Stomach (tissue), 9 donors: ENCODE data around the gene HAGH. TPM values are rescaled to one million over a fixed set of nuclear protein-coding genes. Genes with fewer than 3 reads are reported as not detected.

Source experiments
- DNase-seq, 2 donors: peaks; one replicate each; pipeline versions ENCODE4 v3.0.0 to v3.0.0-alpha.2; 2013 to 2019
- H3K27ac ChIP-seq, 5 donors: fragments of 200-600 bp in 4 of 5; sonication (generic) in 4 of 5; one replicate each; pipeline ENCODE4 v1.5.1; 2013 to 2019; ENCODE audit warnings: mild to moderate bottlenecking in 1 of 5, moderate library complexity in 1 of 5
- H3K27me3 ChIP-seq, 3 donors: fragments of 200-600 bp; sonication (generic); one replicate each; pipeline ENCODE4 v1.5.1; 2017 to 2019; ENCODE audit warnings: mixed run types in 1 of 3
- H3K36me3 ChIP-seq, 4 donors: fragments of 200-600 bp; sonication (generic); 1 replicate in 3 of 4; 2 replicates in 1 of 4; pipeline ENCODE4 v1.5.1; 2016 to 2019
- H3K4me1 ChIP-seq, 4 donors: fragments of 200-600 bp; sonication (generic); one replicate each; pipeline ENCODE4 v1.5.1; 2016 to 2019
- H3K4me3 ChIP-seq, 4 donors: fragments of 200-600 bp; sonication (generic) in 3 of 4; one replicate each; pipeline ENCODE4 v1.5.1; 2016 to 2019; ENCODE audit warnings: mild to moderate bottlenecking in 1 of 4
- H3K9me3 ChIP-seq, 4 donors: fragments of 200-600 bp; sonication (generic); one replicate each; pipeline ENCODE4 v1.5.1; 2016 to 2019
- CTCF ChIP-seq, 7 experiments: fragments of 450-650 bp in 4 of 7; fragments of 200-600 bp in 3 of 7; sonication (generic) in 3 of 7; IDR thresholded peaks; one replicate each; pipeline ENCODE4 v1.5.1; 2016 to 2019; ENCODE audit warnings: antibody characterized with exemption in 7 of 7, control low read depth in 2 of 7, mild to moderate bottlenecking in 1 of 7
- EP300 ChIP-seq: sonication (generic); formaldehyde crosslinking; IDR thresholded peaks from one replicate; pipeline ENCODE4 v1.6.1; 2017; ENCODE audit warnings: antibody characterized with exemption
- POLR2A ChIP-seq, 4 donors: fragments of 450-650 bp; IDR thresholded peaks; one replicate each; pipeline ENCODE4 v1.6.1; 2016; ENCODE audit warnings: antibody characterized with exemption in 4 of 4, control low read depth in 2 of 4, mild to moderate bottlenecking in 1 of 4, moderate library complexity in 1 of 4
- POLR2AphosphoS5 ChIP-seq, 3 donors: sonication (generic); formaldehyde crosslinking; IDR thresholded peaks; one replicate each; pipeline ENCODE4 v1.6.1; 2016; ENCODE audit warnings: antibody characterized with exemption in 3 of 3
- WGBS, 5 donors: extraction: QIAGEN DNeasy Blood & Tissue Kit in 3 of 5; methylation state at CpG; one replicate each; pipeline versions ENCODE4 v1.1.5 to v1.1.7; 2013 to 2018; 5-methylcytosine and 5-hydroxymethylcytosine counted together
- intact Hi-C: fragments of 100-400 bp; cut with DNase I; formaldehyde crosslinking; loops from one replicate; pipeline ENCODE4 v1.15.1; 2023; ENCODE audit warnings: low total_unique reads
- polyA plus RNA-seq, 3 donors: library from polyadenylated mRNA; stranded (reverse); fragments of 200-250 nt; gene quantifications; one replicate each; pipeline ENCODE4 v1.2.3, GENCODE V29; 2013
- total RNA-seq, 5 donors: library from RNA; depleted of rRNA; stranded (reverse); fragments of >200 nt; gene quantifications; one replicate each; pipeline versions ENCODE4 v1.1.0 to v1.2.3, GENCODE V29; 2014 to 2016
- donor health status: healthy with polysubstance abuse.
- donor health status: Bipolar disorder and iron deficiency.
- donor health status: healthy.

HAGH gene
- total and polyA plus RNA-seq, 8 donors, result 30.3 to 119 (median 69.2) TPM

- intact Hi-C loops, result no loop called here
- peaks cover 79 to 100% (median 98%) of the 10 kb centered on the region in 4 donors for H3K36me3 ChIP-seq
- H3K27ac ChIP-seq, result no peak overlapping the region
- no peaks in the 10 kb centered on the region for H3K9me3 ChIP-seq
- 89 to 94% (median 91%) methylated on average over 9 to 21 of the region's 21 CpGs for WGBS, 5 donors
- peaks cover 4 to 35% (median 15%) of the 10 kb centered on the region in 4 donors for H3K4me1 ChIP-seq
- H3K27me3 ChIP-seq, result no peaks in the 10 kb centered on the region
- TF ChIP-seq CTCF (IDR thresholded peaks at IDR 0.05) (no peak), POLR2AphosphoS5 (IDR thresholded peaks at IDR 0.05) (no peak), EP300 (no peak), POLR2A (IDR thresholded peaks at IDR 0.05) (no peak)
- DNase-seq, result no peak
- H3K4me3 ChIP-seq, result no peak overlapping the region
Observed at GRCh38 chr16:1764971-1765370, 61.7 kb downstream of the HAGH start.

- intact Hi-C loops, result no loop called here
- Histone ChIP-seq H3K27ac (no peak overlapping the region), H3K4me3 (no peak overlapping the region), H3K36me3 (peaks cover 81 to 100% (median 100%) of the 10 kb centered on the region in 4 donors), H3K27me3 (no peaks in the 10 kb centered on the region), H3K9me3 (no peaks in the 10 kb centered on the region), H3K4me1 (peaks cover 0 to 24% (median 8%) of the 10 kb centered on the region in 4 donors)
- WGBS, 5 donors, result 68 to 75% (median 72%) methylated on average over 30 to 81 of the region's 81 CpGs
- DNase-seq, result peak in 1 of 2 donors; percentile 75
- TF ChIP-seq CTCF (IDR thresholded peaks at IDR 0.05), result peak in 1 of 7 experiments; percentile 18
- no peak for TF ChIP-seq POLR2AphosphoS5 (IDR thresholded peaks at IDR 0.05)
Observed at GRCh38 chr16:1763521-1764511, 62.8 kb downstream of the HAGH start.

- H3K4me3 ChIP-seq, result no peak overlapping the region
- no peak overlapping the region for H3K27ac ChIP-seq
- TF ChIP-seq POLR2AphosphoS5 (IDR thresholded peaks at IDR 0.05) (no peak), POLR2A (IDR thresholded peaks at IDR 0.05) (no peak), CTCF (IDR thresholded peaks at IDR 0.05) (no peak), EP300 (no peak)
- H3K27me3 ChIP-seq, result no peaks in the 10 kb centered on the region
- peaks cover 73 to 100% (median 100%) of the 10 kb centered on the region in 4 donors for H3K36me3 ChIP-seq
- peaks cover 0 to 20% (median 6%) of the 10 kb centered on the region in 4 donors for H3K4me1 ChIP-seq
- WGBS, 5 donors, result 61 to 85% (median 72%) methylated on average over 11 to 24 of the region's 24 CpGs
- H3K9me3 ChIP-seq, result no peaks in the 10 kb centered on the region
- intact Hi-C loops, result no loop called here
- peak; percentile 42 to 48 for DNase-seq
Observed at GRCh38 chr16:1762879-1763520, 63.6 kb downstream of the HAGH start.

- no peak for TF ChIP-seq POLR2AphosphoS5 (IDR thresholded peaks at IDR 0.05)
- no peak for TF ChIP-seq CTCF (IDR thresholded peaks at IDR 0.05)
- no peak for TF ChIP-seq POLR2A (IDR thresholded peaks at IDR 0.05)
- TF ChIP-seq EP300, result no peak
- no peaks in the 10 kb centered on the region for H3K27me3 ChIP-seq
- no peak overlapping the region for H3K4me3 ChIP-seq
- H3K4me1 ChIP-seq, result peaks cover 0 to 20% (median 6%) of the 10 kb centered on the region in 4 donors
- no peaks in the 10 kb centered on the region for H3K9me3 ChIP-seq
- intact Hi-C loops, result no loop called here
- WGBS, 5 donors, result 88 to 94% (median 89%) methylated on average over 17 to 30 of the region's 30 CpGs
- H3K36me3 ChIP-seq, result peaks cover 66 to 100% (median 100%) of the 10 kb centered on the region in 4 donors
- no peak for DNase-seq
- no peak overlapping the region for H3K27ac ChIP-seq
Observed at GRCh38 chr16:1762196-1762878, 64.3 kb downstream of the HAGH start.
